Liver (tissue), 9 donors: ENCODE results near the gene PGAP3. TPM values are rescaled to one million over a fixed set of nuclear protein-coding genes. Genes with fewer than 3 reads are reported as not detected.

Experiments used
- DNase-seq: peaks from one replicate; pipeline ENCODE4 v3.0.0-alpha.2; 2017; ENCODE audit warnings: low spot score
- H3K27ac ChIP-seq, 2 donors: one replicate each; pipeline ENCODE4 v1.7.0; 2013; ENCODE audit warnings: inconsistent platforms in 2 of 2, low read length in 2 of 2, control low read depth in 1 of 2, low read depth in 1 of 2, mild to moderate bottlenecking in 1 of 2
- H3K27me3 ChIP-seq, 4 donors: one replicate each; pipeline versions ENCODE4 v1.6.1 to v1.7.0; 2013; ENCODE audit warnings: low read length in 3 of 4, inconsistent platforms in 1 of 4, mild to moderate bottlenecking in 1 of 4, moderate library complexity in 1 of 4; ENCODE audit not compliant: control insufficient read depth in 4 of 4, insufficient read depth in 4 of 4
- H3K36me3 ChIP-seq, 4 donors: one replicate each; pipeline versions ENCODE4 v1.6.1 to v1.7.0; 2013; ENCODE audit warnings: low read length in 3 of 4, mild to moderate bottlenecking in 3 of 4, low read depth in 1 of 4, moderate library complexity in 1 of 4; ENCODE audit not compliant: control insufficient read depth in 4 of 4, insufficient read depth in 3 of 4
- H3K4me1 ChIP-seq, 4 donors: one replicate each; pipeline versions ENCODE4 v1.6.1 to v1.7.0; 2013; ENCODE audit warnings: low read length in 3 of 4, mild to moderate bottlenecking in 3 of 4, moderate library complexity in 1 of 4; ENCODE audit not compliant: control insufficient read depth in 4 of 4, insufficient read depth in 4 of 4
- H3K4me3 ChIP-seq, 3 donors: one replicate each; pipeline versions ENCODE4 v1.6.1 to v1.7.0; 2013; ENCODE audit warnings: low read length in 3 of 3, control low read depth in 1 of 3, low read depth in 1 of 3, mild to moderate bottlenecking in 1 of 3
- H3K9ac ChIP-seq, 2 donors: one replicate each; pipeline ENCODE4 v1.7.0; 2013; ENCODE audit warnings: low read length in 2 of 2, mild to moderate bottlenecking in 2 of 2, moderate library complexity in 2 of 2, control low read depth in 1 of 2, low read depth in 1 of 2
- H3K9me3 ChIP-seq, 4 donors: one replicate each; pipeline versions ENCODE4 v1.6.1 to v1.7.0; 2013; ENCODE audit warnings: low read length in 3 of 4; ENCODE audit not compliant: control insufficient read depth in 4 of 4
- ATF3 ChIP-seq: IDR thresholded peaks from 2 replicates; pipeline ENCODE4 v1.6.1; 2016; ENCODE audit warnings: antibody characterized with exemption
- CTCF ChIP-seq: fragments of 150-350 bp; IDR thresholded peaks from 2 replicates; pipeline ENCODE4 v1.5.1; 2017; ENCODE audit warnings: improper control_type of control experiment, low read depth, low read length; ENCODE audit not compliant: missing input control
- EGR1 ChIP-seq, 2 donors: IDR thresholded peaks; 2 replicates each; pipeline ENCODE4 v1.6.1; 2016 to 2018; ENCODE audit warnings: antibody characterized with exemption in 2 of 2, low read depth in 2 of 2
- HNF4A ChIP-seq, 2 donors: conservative IDR thresholded peaks; 2 replicates each; pipeline ENCODE4 v1.6.1; 2016; ENCODE audit warnings: antibody characterized with exemption in 2 of 2, mild to moderate bottlenecking in 2 of 2
- HNF4G ChIP-seq: IDR thresholded peaks from 2 replicates; pipeline ENCODE4 v1.6.1; 2016; ENCODE audit warnings: antibody characterized with exemption
- NR2F2 ChIP-seq: IDR thresholded peaks from 2 replicates; pipeline ENCODE4 v1.6.1; 2016; ENCODE audit warnings: antibody characterized with exemption
- RAD21 ChIP-seq, 2 donors: IDR thresholded peaks; 2 replicates each; pipeline ENCODE4 v1.6.1; 2016; ENCODE audit warnings: antibody characterized with exemption in 2 of 2, mild to moderate bottlenecking in 2 of 2
- REST ChIP-seq: IDR thresholded peaks from 2 replicates; pipeline ENCODE4 v1.6.1; 2016; ENCODE audit warnings: antibody characterized with exemption, mild to moderate bottlenecking
- RXRA ChIP-seq, 2 donors: IDR thresholded peaks; 2 replicates each; pipeline ENCODE4 v1.6.1; 2017 to 2018; ENCODE audit warnings: antibody characterized with exemption in 2 of 2, mild to moderate bottlenecking in 1 of 2
- SP1 ChIP-seq: IDR thresholded peaks from 2 replicates; pipeline ENCODE4 v1.6.1; 2018; ENCODE audit warnings: antibody characterized with exemption, mild to moderate bottlenecking
- YY1 ChIP-seq: IDR thresholded peaks from 2 replicates; pipeline ENCODE4 v1.6.1; 2016; ENCODE audit warnings: antibody characterized with exemption, mild to moderate bottlenecking
- WGBS: extraction: QIAGEN DNeasy Blood & Tissue Kit; methylation state at CpG from one replicate; pipeline ENCODE4 v1.1.7; 2013; 5-methylcytosine and 5-hydroxymethylcytosine counted together
- polyA plus RNA-seq, 2 donors: library from polyadenylated mRNA; stranded (reverse) in 1 of 2; unstranded in 1 of 2; fragments of 200-250 nt in 1 of 2; fragments of >200 nt in 1 of 2; fragmentation: Nextera tagmentation in 1 of 2; extraction: Ambion mirVana in 1 of 2; gene quantifications; one replicate each; pipeline versions ENCODE4 v1.2.1 to v1.2.3, GENCODE V29; 2013 to 2015
- total RNA-seq, 2 donors: library from RNA; depleted of rRNA; stranded (reverse); fragments of >200 nt; gene quantifications; one replicate each; pipeline ENCODE4 v1.2.3, GENCODE V29; 2014
- TF ChIP-seq, protein P1 (sequence below): IDR thresholded peaks from 2 replicates; pipeline ENCODE4 v1.6.1; 2016; ENCODE audit warnings: antibody characterized with exemption
- donor health status: healthy.
- donor health status: healthy.
- donor health status: healthy.
- donor health status: healthy.
- donor health status: healthy.

Gene PGAP3
- total and polyA plus RNA-seq, 4 donors: 7.9 to 19.5 (median 14.0) TPM

GRCh38 chr17:39664581-39665561 is 23.0 kb downstream of the PGAP3 start, which contains the start of gene TCAP:
TSS of gene TCAP (plus strand) at chr17:39665349. CDS start at chr17:39665360, 11 bp downstream.
- no peak for DNase-seq
- no peak for TF ChIP-seq NR2F2
- no peak for TF ChIP-seq YY1
- no peak for TF ChIP-seq ATF3
- peak in 1 of 2 donors; percentile 31 for TF ChIP-seq RXRA (IDR thresholded peaks at IDR 0.05)
- TF ChIP-seq HNF4G: no peak
- TF ChIP-seq, protein P1, sequence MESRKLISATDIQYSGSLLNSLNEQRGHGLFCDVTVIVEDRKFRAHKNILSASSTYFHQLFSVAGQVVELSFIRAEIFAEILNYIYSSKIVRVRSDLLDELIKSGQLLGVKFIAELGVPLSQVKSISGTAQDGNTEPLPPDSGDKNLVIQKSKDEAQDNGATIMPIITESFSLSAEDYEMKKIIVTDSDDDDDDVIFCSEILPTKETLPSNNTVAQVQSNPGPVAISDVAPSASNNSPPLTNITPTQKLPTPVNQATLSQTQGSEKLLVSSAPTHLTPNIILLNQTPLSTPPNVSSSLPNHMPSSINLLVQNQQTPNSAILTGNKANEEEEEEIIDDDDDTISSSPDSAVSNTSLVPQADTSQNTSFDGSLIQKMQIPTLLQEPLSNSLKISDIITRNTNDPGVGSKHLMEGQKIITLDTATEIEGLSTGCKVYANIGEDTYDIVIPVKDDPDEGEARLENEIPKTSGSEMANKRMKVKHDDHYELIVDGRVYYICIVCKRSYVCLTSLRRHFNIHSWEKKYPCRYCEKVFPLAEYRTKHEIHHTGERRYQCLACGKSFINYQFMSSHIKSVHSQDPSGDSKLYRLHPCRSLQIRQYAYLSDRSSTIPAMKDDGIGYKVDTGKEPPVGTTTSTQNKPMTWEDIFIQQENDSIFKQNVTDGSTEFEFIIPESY: no peak
- no peak for TF ChIP-seq REST
- no peak for TF ChIP-seq EGR1 (IDR thresholded peaks at IDR 0.05; ENCODE audit: low read depth in 2 of 2)
- peak in 1 of 2 donors; percentile 14 for TF ChIP-seq HNF4A (conservative IDR thresholded peaks at IDR 0.05)
- no peak for TF ChIP-seq CTCF
- TF ChIP-seq SP1: no peak
- TF ChIP-seq RAD21 (IDR thresholded peaks at IDR 0.05): no peak
- Histone ChIP-seq H3K9me3 (no peaks in the 10 kb centered on the region), H3K36me3 (peaks cover 0 to 9% (median 0%) of the 10 kb centered on the region in 4 donors), H3K4me1 (peaks cover 31 to 79% (median 66%) of the 10 kb centered on the region in 4 donors), H3K27ac (no peak within 1 kb of the TSS), H3K27me3 (no peaks in the 10 kb centered on the region), H3K4me3 (no peak within 1 kb of the TSS), H3K9ac (no peak within 1 kb of the TSS)
- WGBS: 31% methylated on average over 15 of the region's 15 CpGs
